HG03378 (cell line): ENCODE results near the gene SRP72.
"Not testable (repeated sequence)": the region's sequence is repeated elsewhere in the genome, so short reads cannot be mapped to it uniquely, and the experiment has no call there.

ENCODE experiments used
- ATAC-seq: cut with Tn5 transposase; IDR thresholded peaks from one replicate; pipeline ENCODE4 v1.9.1; 2021; ENCODE audit warnings: mild to moderate bottlenecking, moderate library complexity; ENCODE audit not compliant: unreplicated experiment

Gene SRP72

GRCh38 chr4:56463711-56464110, 3.7 kb upstream of the SRP72 start:
- no peak for ATAC-seq

- no peak for ATAC-seq
Measured at GRCh38 chr4:56464581-56464980, 2.8 kb upstream of the SRP72 start.

GRCh38 chr4:56465599-56466295, 1.7 kb upstream of the SRP72 start:
- no peak for ATAC-seq

GRCh38 chr4:56466296-56466761, 1.1 kb upstream of the SRP72 start:
- ATAC-seq: not testable (repeated sequence)

DNA sequence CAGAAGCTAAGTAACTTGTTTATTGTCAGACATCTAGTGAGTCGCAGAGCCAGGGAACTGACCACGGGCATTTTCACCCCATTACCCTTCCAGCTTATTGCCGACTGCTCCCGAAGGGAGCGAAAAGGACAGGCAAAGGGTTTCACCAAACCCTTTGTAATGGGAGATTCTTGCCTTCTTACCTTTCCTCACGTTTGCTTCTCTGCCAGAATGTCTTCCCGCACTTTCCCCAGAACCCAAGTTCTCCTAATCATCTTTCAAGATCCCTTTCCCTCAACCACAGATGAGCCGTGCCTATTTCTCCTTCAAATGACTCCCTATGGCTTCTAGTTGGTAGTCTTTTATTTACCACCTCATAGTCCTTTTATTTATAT, 520 bp upstream of the SRP72 start:
- ATAC-seq: no peak

DNA sequence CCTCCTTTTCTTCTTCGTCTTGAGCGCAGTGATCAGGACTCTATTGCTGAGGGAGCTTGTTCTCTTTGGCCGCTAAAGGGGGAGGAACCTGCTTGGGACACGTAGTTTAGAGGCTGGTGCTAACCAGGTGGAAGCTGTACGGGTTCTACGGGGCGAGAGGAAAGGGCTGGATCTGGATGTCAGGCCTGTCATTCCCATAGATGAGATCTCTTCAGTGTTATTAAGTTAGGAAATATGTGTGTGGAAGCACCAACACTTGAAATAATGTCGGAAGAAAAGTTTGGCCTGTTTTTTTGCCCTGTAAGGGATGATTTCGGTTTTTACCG, 643 bp downstream of the SRP72 start:
- peak; percentile 52 for ATAC-seq

DNA sequence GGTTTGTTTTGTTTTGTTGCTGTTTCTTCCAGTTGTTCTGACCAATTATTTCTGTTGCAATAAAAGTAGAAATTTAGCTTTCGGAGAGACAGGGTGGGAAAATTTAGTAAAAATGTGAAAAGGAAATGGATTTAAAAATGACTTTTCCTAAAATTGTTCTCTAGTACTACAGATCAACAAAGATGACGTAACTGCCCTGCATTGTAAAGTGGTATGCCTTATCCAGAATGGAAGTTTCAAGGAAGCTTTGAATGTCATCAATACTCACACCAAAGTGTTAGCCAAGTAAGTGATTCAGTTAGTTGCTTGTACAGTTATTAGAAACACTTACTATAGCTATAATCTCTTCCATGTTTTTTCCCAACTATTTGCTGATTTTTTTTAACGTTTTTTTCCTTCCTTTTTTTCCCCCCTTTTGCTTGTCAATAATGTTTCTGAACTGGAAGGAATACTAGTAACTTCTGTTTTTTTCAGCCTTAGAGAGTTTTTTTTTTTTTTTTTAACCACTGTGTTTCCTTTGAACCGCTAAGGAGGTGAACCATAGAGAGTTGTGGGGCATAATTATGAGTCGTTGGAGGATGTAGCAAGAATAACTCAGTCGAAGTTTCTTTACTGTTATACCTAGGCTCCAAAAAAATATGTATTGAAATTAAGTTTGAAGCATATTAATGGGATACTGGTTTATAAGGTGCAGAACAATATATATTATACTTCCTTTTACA, 2.2 kb downstream of the SRP72 start:
- ATAC-seq: no peak

GRCh38 chr4:56475917-56476316, 8.5 kb downstream of the SRP72 start:
- peak; percentile 50 for ATAC-seq

- ATAC-seq: no peak
Measured at GRCh38 chr4:56477192-56477702, 9.8 kb downstream of the SRP72 start.

DNA sequence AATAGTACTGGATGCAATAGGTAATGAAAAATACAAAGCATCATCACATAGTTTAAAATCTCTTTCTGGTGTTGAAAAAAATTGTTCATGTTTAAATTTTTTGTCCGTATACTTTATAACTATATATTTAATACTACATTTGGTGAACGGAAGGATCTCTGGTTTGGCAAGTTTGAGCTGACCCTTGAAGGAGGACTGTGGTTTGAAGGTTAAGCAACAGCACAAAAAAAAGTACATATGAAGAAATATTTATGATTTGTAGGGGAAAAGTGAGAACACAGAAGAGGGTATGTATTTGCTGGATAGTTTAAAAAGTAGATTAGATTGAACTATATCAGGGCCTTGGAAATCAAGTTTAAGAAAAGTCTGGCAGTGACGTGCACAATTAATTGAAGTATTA, 13.3 kb downstream of the SRP72 start:
- ATAC-seq: no peak

GRCh38 chr4:56496241-56496640, 28.8 kb downstream of the SRP72 start:
- no peak for ATAC-seq

DNA sequence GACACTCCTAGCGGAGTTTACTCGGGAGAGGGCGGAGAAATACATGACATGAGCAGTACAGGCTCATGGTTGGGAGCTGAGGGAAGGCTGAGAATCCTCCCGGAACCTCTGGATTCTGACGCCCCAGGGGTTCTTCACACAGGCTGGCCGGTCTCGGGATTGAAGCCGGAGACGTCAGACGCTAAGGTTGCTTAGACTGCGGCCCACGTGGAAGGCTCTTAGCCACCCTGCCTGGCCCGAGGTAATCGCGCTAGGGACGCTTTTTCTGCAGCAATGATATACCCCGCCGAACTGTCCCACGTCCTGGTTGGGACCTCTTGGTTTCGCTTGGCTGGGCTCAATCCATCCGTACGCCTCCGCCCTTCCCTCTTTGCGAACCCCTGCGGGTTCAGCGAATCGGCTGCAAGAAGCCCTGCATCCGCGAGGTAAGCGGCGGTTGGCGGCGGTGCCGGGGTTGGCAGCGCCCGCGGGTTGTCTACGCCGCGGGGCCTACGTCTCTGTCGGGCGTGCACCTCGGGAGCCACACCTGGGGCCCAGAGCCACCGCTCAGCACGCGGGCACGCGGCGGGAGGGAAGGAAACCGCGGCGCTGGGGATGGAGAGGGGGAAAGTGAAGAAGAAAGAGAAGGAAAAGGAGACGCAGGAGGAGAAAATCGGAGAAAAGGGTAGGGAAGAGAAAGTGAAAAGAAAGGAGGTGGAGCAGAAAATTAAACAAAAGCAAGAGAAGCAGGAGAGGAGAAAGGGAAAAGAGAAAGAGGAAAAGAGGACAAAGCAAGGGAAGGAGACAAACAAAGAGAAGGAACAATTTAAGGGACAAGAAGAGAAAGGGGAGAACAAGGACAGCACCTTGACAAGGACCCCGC, 38.1 kb downstream of the SRP72 start, which contains the start of gene ARL9:
TSS of gene ARL9 (plus strand) at position 523 of the 862 bp plus-strand sequence. CDS start at position 595, 72 bp downstream.
- no peak for ATAC-seq

DNA sequence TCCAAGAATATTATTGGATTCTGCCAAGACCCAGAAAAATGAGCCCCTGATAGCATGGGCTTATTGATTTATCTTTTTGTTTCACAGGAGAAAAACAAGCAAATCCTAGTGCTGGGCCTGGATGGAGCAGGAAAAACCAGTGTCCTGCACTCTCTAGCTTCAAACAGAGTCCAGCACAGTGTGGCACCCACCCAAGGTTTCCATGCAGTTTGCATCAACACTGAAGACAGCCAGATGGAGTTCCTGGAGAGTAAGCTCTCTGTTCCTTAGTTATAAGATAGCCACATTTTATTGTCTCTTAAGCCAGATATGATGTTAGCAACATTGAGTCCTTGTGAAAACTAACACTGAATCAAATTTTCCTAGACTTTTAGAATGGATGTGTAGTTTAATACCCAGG, 43.7 kb downstream of the SRP72 start:
- no peak for ATAC-seq

- ATAC-seq: no peak
Measured at GRCh38 chr4:56512166-56512565, 44.7 kb downstream of the SRP72 start.

DNA sequence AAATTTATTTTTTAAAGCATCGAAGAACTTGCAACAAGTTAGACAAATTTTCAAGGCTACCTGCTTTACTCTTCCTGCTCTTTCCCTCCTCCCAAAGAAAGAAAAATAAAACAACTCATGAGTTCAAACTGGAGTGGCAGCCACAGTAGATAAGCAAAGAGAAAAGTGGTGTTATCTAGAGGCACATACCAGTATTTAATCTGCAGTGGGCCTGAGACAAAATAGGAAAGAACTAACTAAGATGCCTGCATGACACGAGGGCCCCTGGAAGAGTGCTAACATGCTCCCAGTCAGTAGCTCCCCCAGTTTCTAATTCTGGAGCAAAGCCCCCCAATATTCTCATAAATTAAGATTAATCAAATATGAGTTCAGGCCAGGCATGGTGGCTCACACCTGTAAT, 46.1 kb downstream of the SRP72 start:
- no peak for ATAC-seq

GRCh38 chr4:56530269-56531148, 63.1 kb downstream of the SRP72 start:
- ATAC-seq: peak; percentile 63

GRCh38 chr4:56531149-56531770, 63.8 kb downstream of the SRP72 start:
- no peak for ATAC-seq

DNA sequence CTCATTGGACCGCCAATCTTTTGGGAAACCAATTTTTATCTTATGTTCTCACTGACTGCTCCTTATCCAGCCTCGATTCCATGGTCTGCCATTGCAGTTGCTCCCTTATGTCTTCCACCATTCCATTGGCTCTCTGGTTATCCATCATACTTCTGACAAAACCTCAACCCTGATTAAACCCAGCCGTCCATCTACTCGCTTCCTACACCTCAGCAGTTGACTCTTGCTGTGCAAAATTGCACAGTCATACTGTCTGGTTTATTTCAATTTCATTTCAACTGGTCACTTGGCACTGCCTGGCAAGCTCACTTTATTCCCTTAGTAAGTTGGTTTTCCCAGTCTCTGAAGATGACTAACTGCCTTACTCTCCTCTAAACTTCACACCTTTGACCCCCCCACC, 64.4 kb downstream of the SRP72 start:
- no peak for ATAC-seq

DNA sequence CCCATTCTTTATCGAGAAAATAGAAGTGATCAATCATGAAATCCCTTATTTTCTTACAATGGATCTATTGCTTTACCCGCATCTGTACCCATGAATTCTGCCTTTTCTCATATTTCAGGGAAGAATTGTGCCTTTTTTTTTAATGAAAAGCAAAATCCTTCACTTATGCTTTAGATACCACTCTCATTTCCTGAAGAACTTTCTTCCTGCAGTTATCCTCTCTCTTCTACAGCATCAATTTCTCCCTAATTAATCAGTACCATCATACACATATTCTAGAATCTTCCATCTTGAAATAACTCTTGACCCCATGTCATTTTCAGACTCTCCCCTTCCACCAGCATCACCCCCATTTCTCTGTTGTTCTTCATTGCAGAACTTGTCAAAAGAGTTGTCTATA, 64.8 kb downstream of the SRP72 start:
- ATAC-seq: no peak

DNA sequence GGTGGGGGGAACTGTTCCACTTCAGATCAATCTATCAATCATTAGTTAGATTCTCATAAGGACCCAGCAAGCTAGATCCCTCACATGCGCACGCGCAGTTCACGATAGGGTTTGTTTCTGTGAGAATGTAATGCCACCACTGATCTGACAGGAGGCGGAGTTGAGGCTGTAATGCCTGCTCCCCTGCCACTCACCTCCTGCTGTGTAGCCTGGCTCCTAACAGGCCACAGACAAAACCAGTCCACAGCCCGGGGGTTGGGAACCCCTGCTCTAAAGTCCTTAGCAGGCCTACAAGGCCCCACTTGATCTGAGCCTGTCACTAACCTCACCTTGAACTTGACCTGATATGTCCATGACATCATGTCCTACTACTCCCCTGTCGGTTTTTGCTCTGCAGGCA, 68.5 kb downstream of the SRP72 start:
- no peak for ATAC-seq
